Measurements from ENCODE around the gene PYDC1.

The PYDC1 gene

GRCh38 chr16:31260136-31260931, 43.4 kb upstream of the PYDC1 start:
- H3K4me3 ChIP-seq (ENCODE audit: low read depth in 1 of 2, low read length in 2 of 2), result no peak overlapping the region
- no peaks in the 10 kb centered on the region for H3K79me2 ChIP-seq (ENCODE audit: insufficient read depth, low read length)
- H3K27me3 ChIP-seq (ENCODE audit: insufficient read depth, low read length, poor library complexity), result no peaks in the 10 kb centered on the region
- no peaks in the 10 kb centered on the region for H3K36me3 ChIP-seq (ENCODE audit: insufficient read depth, low read length)
- H3K4me1 ChIP-seq (ENCODE audit: insufficient read depth, low read length), result no peaks in the 10 kb centered on the region
- TF ChIP-seq CTCF (IDR thresholded peaks at IDR 0.05; ENCODE audit: borderline replicate concordance, extremely low read depth, low read length, poor library complexity, severe bottlenecking), result no peak
- TF ChIP-seq EZH2 (IDR thresholded peaks at IDR 0.05; ENCODE audit: borderline replicate concordance, low read depth, low read length, severe bottlenecking), result no peak
- H3K27ac ChIP-seq (ENCODE audit: low read length), result no peak overlapping the region
- no peaks in the 10 kb centered on the region for H4K20me1 ChIP-seq (ENCODE audit: insufficient read depth, low read length)
- DNase-seq (no peak), ATAC-seq (ENCODE audit: insufficient read depth, low read depth) (no peak)
- H3K9ac ChIP-seq (ENCODE audit: low read depth, low read length), result no peak overlapping the region
- no peaks in the 10 kb centered on the region for H3K9me3 ChIP-seq (ENCODE audit: insufficient read depth, low read length, severe bottlenecking)
- H2AFZ ChIP-seq (ENCODE audit: low read depth, low read length), result no peak overlapping the region
- no peak overlapping the region for H3K4me2 ChIP-seq (ENCODE audit: insufficient read depth, low read length)

GRCh38 chr16:31258366-31258765, 41.4 kb upstream of the PYDC1 start:
- Histone ChIP-seq H3K79me2 (ENCODE audit: insufficient read depth, low read length) (no peaks in the 10 kb centered on the region), H3K4me3 (ENCODE audit: low read depth in 1 of 2, low read length in 2 of 2) (no peak overlapping the region), H3K9me3 (ENCODE audit: insufficient read depth, low read length, severe bottlenecking) (no peaks in the 10 kb centered on the region), H3K9ac (ENCODE audit: low read depth, low read length) (no peak overlapping the region), H4K20me1 (ENCODE audit: insufficient read depth, low read length) (no peaks in the 10 kb centered on the region), H2AFZ (ENCODE audit: low read depth, low read length) (no peak overlapping the region), H3K27ac (ENCODE audit: low read length) (no peak overlapping the region), H3K27me3 (ENCODE audit: insufficient read depth, low read length, poor library complexity) (peaks cover under 1% of the 10 kb centered on the region), H3K4me1 (ENCODE audit: insufficient read depth, low read length) (no peaks in the 10 kb centered on the region), H3K36me3 (ENCODE audit: insufficient read depth, low read length) (no peaks in the 10 kb centered on the region), H3K4me2 (ENCODE audit: insufficient read depth, low read length) (no peak overlapping the region)
- no peak for ATAC-seq (ENCODE audit: insufficient read depth, low read depth)
- DNase-seq, result no peak
- TF ChIP-seq EZH2 (IDR thresholded peaks at IDR 0.05; ENCODE audit: borderline replicate concordance, low read depth, low read length, severe bottlenecking), result no peak
- no peak for TF ChIP-seq CTCF (IDR thresholded peaks at IDR 0.05; ENCODE audit: borderline replicate concordance, extremely low read depth, low read length, poor library complexity, severe bottlenecking)

- H3K27me3 ChIP-seq (ENCODE audit: insufficient read depth, low read length, poor library complexity), result peaks cover 7% of the 10 kb centered on the region
- H3K9me3 ChIP-seq (ENCODE audit: insufficient read depth, low read length, severe bottlenecking), result no peaks in the 10 kb centered on the region
- H3K4me2 ChIP-seq (ENCODE audit: insufficient read depth, low read length), result no peak overlapping the region
- no peak overlapping the region for H3K27ac ChIP-seq (ENCODE audit: low read length)
- no peak for TF ChIP-seq CTCF (IDR thresholded peaks at IDR 0.05; ENCODE audit: borderline replicate concordance, extremely low read depth, low read length, poor library complexity, severe bottlenecking)
- no peak for TF ChIP-seq EZH2 (IDR thresholded peaks at IDR 0.05; ENCODE audit: borderline replicate concordance, low read depth, low read length, severe bottlenecking)
- no peak overlapping the region for H3K4me3 ChIP-seq (ENCODE audit: low read depth in 1 of 2, low read length in 2 of 2)
- no peaks in the 10 kb centered on the region for H3K36me3 ChIP-seq (ENCODE audit: insufficient read depth, low read length)
- H2AFZ ChIP-seq (ENCODE audit: low read depth, low read length), result no peak overlapping the region
- DNase-seq (no peak), ATAC-seq (ENCODE audit: insufficient read depth, low read depth) (no peak)
- no peak overlapping the region for H3K9ac ChIP-seq (ENCODE audit: low read depth, low read length)
- H4K20me1 ChIP-seq (ENCODE audit: insufficient read depth, low read length), result no peaks in the 10 kb centered on the region
- H3K4me1 ChIP-seq (ENCODE audit: insufficient read depth, low read length), result no peaks in the 10 kb centered on the region
- H3K79me2 ChIP-seq (ENCODE audit: insufficient read depth, low read length), result no peaks in the 10 kb centered on the region
These were observed 39.5 kb upstream of the PYDC1 start for GRCh38 chr16:31256466-31256865.

Data from DND-41 (cell line).